SK-N-SH (cell line): ENCODE data around the gene HSPB1. TPM values are rescaled to one million over a fixed set of nuclear protein-coding genes. Genes with fewer than 3 reads are reported as not detected.
A peak's percentile ranks its signal among the peaks of the same experiment; 100 is the strongest.

ENCODE experiments used
- CTCF ChIA-PET: fragments of 300-600, 350-600 bp; formaldehyde crosslinking; extraction: SDS; loops from one replicate; lab custom pipeline; 2021; lab: Yijun Ruan, JAX
- POLR2A ChIA-PET: fragments of 350-600 bp; sonication (Branson Sonifier 250); formaldehyde crosslinking; extraction: SDS; loops from one replicate; lab custom pipeline; 2020; ENCODE audit warnings: antibody characterized with exemption, inconsistent platforms; lab: Yijun Ruan, JAX
- DNase-seq: peaks from one replicate; pipeline ENCODE4 v3.0.0; 2012
- H2AFZ ChIP-seq: fragments of 200-600 bp; sonication (generic); 2 replicates; pipeline ENCODE4 v1.8.1; 2016; ENCODE audit warnings: antibody characterized with exemption, mild to moderate bottlenecking, low read depth
- H3F3A ChIP-seq: fragments of 200-600 bp; sonication (generic); replicated peaks from 2 replicates; pipeline ENCODE3; 2016; ENCODE audit warnings: antibody characterized with exemption, mild to moderate bottlenecking; ENCODE audit not compliant: insufficient read depth
- H3K27ac ChIP-seq, 2 experiments: fragments of 200-500 bp in 1 of 2; fragments of 200-600 bp in 1 of 2; sonication (Bioruptor generic) in 1 of 2; sonication (generic), shearing (Covaris generic) in 1 of 2; 2 replicates each; pipeline versions ENCODE4 v1.5.1 to v1.6.1; 2014 to 2016; ENCODE audit warnings: low read depth in 2 of 2, inconsistent platforms in 1 of 2, low read length in 1 of 2, mild to moderate bottlenecking in 1 of 2, mixed read lengths in 1 of 2
- H3K27me3 ChIP-seq: fragments of 200-600 bp; sonication (generic), shearing (Covaris generic); 2 replicates; pipeline ENCODE4 v1.6.1; 2016; ENCODE audit warnings: mixed run types; ENCODE audit not compliant: insufficient read depth
- H3K36me3 ChIP-seq, 2 experiments: fragments of 200-500 bp in 1 of 2; fragments of 200-600 bp in 1 of 2; sonication (Bioruptor generic) in 1 of 2; sonication (generic) in 1 of 2; replicated peaks in 1 of 2; 2 replicates each; pipeline versions ENCODE3 to v1.5.1; 2014 to 2016; ENCODE audit warnings: low read length in 1 of 2, mild to moderate bottlenecking in 1 of 2; ENCODE audit not compliant: insufficient read depth in 2 of 2, control insufficient read depth in 1 of 2
- H3K4me1 ChIP-seq, 2 experiments: fragments of 200-500 bp in 1 of 2; fragments of 200-600 bp in 1 of 2; sonication (Bioruptor generic) in 1 of 2; sonication (generic), shearing (Covaris generic) in 1 of 2; 2 replicates each; pipeline versions ENCODE4 v1.5.1 to v1.6.1; 2014 to 2016; ENCODE audit warnings: low read depth in 1 of 2, low read length in 1 of 2, mixed run types in 1 of 2; ENCODE audit not compliant: insufficient read depth in 2 of 2, control insufficient read depth in 1 of 2
- H3K4me2 ChIP-seq: fragments of 200-600 bp; sonication (generic), shearing (Covaris generic); 2 replicates; pipeline ENCODE4 v1.6.1; 2017; ENCODE audit warnings: mixed run types
- H3K4me3 ChIP-seq, 2 experiments: fragments of 200-500 bp in 1 of 2; fragments of 200-600 bp in 1 of 2; sonication (Bioruptor generic) in 1 of 2; sonication (generic), shearing (Covaris generic) in 1 of 2; 2 replicates each; pipeline versions ENCODE4 v1.5.1 to v1.8.1; 2014 to 2016; ENCODE audit warnings: low read depth in 2 of 2, inconsistent platforms in 1 of 2, low read length in 1 of 2, mild to moderate bottlenecking in 1 of 2, mixed read lengths in 1 of 2, moderate library complexity in 1 of 2
- H3K79me2 ChIP-seq: fragments of 200-600 bp; sonication (generic); 2 replicates; pipeline ENCODE4 v1.8.1; 2017; ENCODE audit warnings: mild to moderate bottlenecking; ENCODE audit not compliant: insufficient read depth
- H3K9ac ChIP-seq: fragments of 200-600 bp; sonication (generic); 2 replicates; pipeline ENCODE4 v1.6.1; 2017; ENCODE audit warnings: mixed run types
- H3K9me2 ChIP-seq: fragments of 200-600 bp; sonication (generic); 2 replicates; pipeline ENCODE4 v1.6.1; 2017; ENCODE audit warnings: mixed run types
- H3K9me3 ChIP-seq: fragments of 200-600 bp; sonication (generic); 2 replicates; pipeline ENCODE4 v1.6.1; 2017; ENCODE audit warnings: mixed run types, mild to moderate bottlenecking, moderate library complexity
- H4K20me1 ChIP-seq: fragments of 200-600 bp; sonication (generic); 2 replicates; pipeline ENCODE4 v1.6.1; 2017; ENCODE audit warnings: mild to moderate bottlenecking, mixed run types; ENCODE audit not compliant: insufficient read depth
- CHD2 ChIP-seq: fragments of 150-350 bp; IDR thresholded peaks from 2 replicates; pipeline ENCODE4 v1.6.1; 2018; ENCODE audit warnings: low read length; ENCODE audit not compliant: partially characterized antibody
- EP300 ChIP-seq, 2 experiments: IDR thresholded peaks; 2 replicates each; pipeline versions ENCODE4 v1.4.0 to v1.6.1; 2012; ENCODE audit warnings: borderline replicate concordance in 1 of 2, low read depth in 1 of 2, low read length in 1 of 2
- EZH2phosphoT487 ChIP-seq: fragments of 200-600 bp; sonication (generic); IDR thresholded peaks from 2 replicates; pipeline ENCODE4 v1.6.1; 2017; ENCODE audit warnings: low read depth, mixed run types, mild to moderate bottlenecking, antibody characterized with exemption, moderate library complexity, borderline replicate concordance
- FOXJ3 ChIP-seq: sonication (generic); formaldehyde crosslinking; IDR thresholded peaks from 2 replicates; pipeline ENCODE4 v1.5.1; 2020; ENCODE audit warnings: mild to moderate bottlenecking, missing genetic modification reagents
- GABPA ChIP-seq: IDR thresholded peaks from 2 replicates; pipeline ENCODE4 v1.4.0; 2012; ENCODE audit warnings: low read depth, mild to moderate bottlenecking
- GATA2 ChIP-seq: sonication (generic); formaldehyde crosslinking; IDR thresholded peaks from 2 replicates; pipeline ENCODE4 v1.5.0; 2020; ENCODE audit warnings: mild to moderate bottlenecking, missing genetic modification reagents
- MEF2A ChIP-seq: IDR thresholded peaks from 2 replicates; pipeline ENCODE4 v1.4.0; 2012; ENCODE audit warnings: low read depth, borderline replicate concordance
- MXI1 ChIP-seq: IDR thresholded peaks from 2 replicates; pipeline ENCODE4 v1.6.1; 2012; ENCODE audit warnings: mild to moderate bottlenecking, low read depth, low read length, improper control_type of control experiment
- NFIC ChIP-seq: IDR thresholded peaks from 2 replicates; pipeline ENCODE4 v1.4.0; 2012; ENCODE audit warnings: borderline replicate concordance
- NRF1 ChIP-seq: IDR thresholded peaks from 2 replicates; pipeline ENCODE4 v1.6.1; 2012; ENCODE audit warnings: low read depth, mild to moderate bottlenecking, low read length
- POLR2AphosphoS5 ChIP-seq: IDR thresholded peaks from 2 replicates; pipeline ENCODE4 v1.6.1; 2012; ENCODE audit warnings: low read depth, low read length
- RFX5 ChIP-seq: IDR thresholded peaks from 2 replicates; pipeline ENCODE4 v1.6.1; 2012; ENCODE audit warnings: mild to moderate bottlenecking, improper control_type of control experiment, low read length
- RXRA ChIP-seq: IDR thresholded peaks from 2 replicates; pipeline ENCODE4 v1.4.0; 2012; ENCODE audit warnings: low read depth, mild to moderate bottlenecking, borderline replicate concordance
- SMC3 ChIP-seq: IDR thresholded peaks from 2 replicates; pipeline ENCODE4 v1.6.1; 2012; ENCODE audit warnings: low read depth, low read length, improper control_type of control experiment
- TAF1 ChIP-seq: IDR thresholded peaks from 2 replicates; pipeline ENCODE4 v1.6.1; 2012; ENCODE audit warnings: low read depth, mild to moderate bottlenecking, low read length, moderate library complexity, borderline replicate concordance
- TCF12 ChIP-seq: IDR thresholded peaks from 2 replicates; pipeline ENCODE4 v1.4.0; 2012
- WGBS: methylation state at CpG from one replicate; pipeline ENCODE4 v1.1.6; 2017; ENCODE audit warnings: low lambda C conversion rate; 5-methylcytosine and 5-hydroxymethylcytosine counted together
- polyA plus RNA-seq, 3 experiments: library from polyadenylated mRNA; depleted of rRNA; stranded (reverse); fragments of >200 nt; gene quantifications; 2 replicates each; pipeline ENCODE4 v1.2.3, GENCODE V29; 2012
- TF ChIP-seq, protein P1 (sequence below): IDR thresholded peaks from 2 replicates; pipeline ENCODE4; 2012
- TF ChIP-seq, protein P2 (sequence below): IDR thresholded peaks from 2 replicates; pipeline ENCODE4 v1.6.1; 2012; ENCODE audit warnings: mild to moderate bottlenecking, low read depth, low read length, moderate library complexity
- TF ChIP-seq, protein P3 (sequence below): IDR thresholded peaks from 2 replicates; pipeline ENCODE4 v1.4.0; 2012; ENCODE audit warnings: low read depth, borderline replicate concordance
- TF ChIP-seq, protein P4 (sequence below): fragments of 200-600 bp; sonication (generic); IDR thresholded peaks from 2 replicates; pipeline ENCODE4 v1.6.1; 2017; ENCODE audit warnings: antibody characterized with exemption, mild to moderate bottlenecking, moderate library complexity
- TF ChIP-seq, protein P5 (sequence below): IDR thresholded peaks from 2 replicates; pipeline ENCODE4 v1.4.0; 2012; ENCODE audit warnings: low read depth, borderline replicate concordance

HSPB1 gene
- polyA plus RNA-seq, 1 of the 3 experiments (the other 2 are of a cell fraction) = 824 TPM

DNA sequence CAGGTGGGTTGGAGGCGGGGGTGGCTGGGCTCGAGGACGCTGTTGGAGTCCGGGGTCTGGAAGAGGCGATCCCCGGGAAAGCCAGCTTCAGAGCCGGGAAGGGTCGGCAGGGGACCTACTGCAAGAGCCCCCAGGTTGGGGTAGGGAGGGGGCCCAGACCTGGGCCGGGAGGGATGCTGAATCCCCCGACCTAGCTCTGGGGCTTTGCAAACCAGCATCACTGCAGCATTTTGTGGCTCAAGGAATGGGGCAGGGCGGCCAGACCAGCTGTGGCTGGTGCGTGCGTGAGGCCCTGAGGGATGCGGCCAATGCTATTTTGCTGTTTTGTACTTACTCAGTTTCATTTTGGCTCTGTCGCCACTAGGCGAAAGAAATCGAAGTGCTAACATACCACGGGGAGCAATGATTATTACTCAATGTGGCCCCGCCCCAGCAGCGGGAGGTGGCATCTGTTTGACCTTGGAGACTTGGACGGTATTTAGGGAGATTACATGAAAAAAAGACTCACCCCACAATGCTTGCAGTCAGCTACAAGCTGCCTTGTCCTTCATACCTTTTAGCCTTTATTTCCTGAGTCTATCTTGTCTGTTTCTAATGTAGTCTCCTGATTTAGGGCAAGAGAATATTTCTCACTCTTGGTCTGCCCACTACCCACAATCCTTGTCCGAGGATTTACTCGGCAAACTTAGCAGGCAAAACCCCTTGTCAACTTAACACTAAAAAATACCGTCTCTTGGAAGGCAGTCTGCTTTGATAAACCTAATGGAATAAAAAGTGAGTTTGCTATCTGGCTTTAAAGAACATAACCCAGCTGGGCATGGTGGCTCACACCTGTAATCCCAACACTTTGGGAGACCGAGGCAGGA is 16.2 kb downstream of the HSPB1 start:
- no peaks in the 10 kb centered on the region for H3K9me2 ChIP-seq
- peaks cover 22% of the 10 kb centered on the region for H3K79me2 ChIP-seq
- WGBS = 6% methylated on average over 20 of the region's 25 CpGs
- H3K27me3 ChIP-seq = no peaks in the 10 kb centered on the region
- ChIA-PET CTCF (interaction anchor here (0.8 to 21.0 kb wide), 15 partner anchors 12 to 271 kb away, joined by 3 to 774 read pairs (median 6); partner anchors contain the start of genes HSPB1, SRRM3, STYXL1 and YWHAG), POLR2A (interaction anchor here (0.8 to 4.1 kb wide), 21 partner anchors 8 to 271 kb away, joined by 3 to 24 read pairs (median 6); partner anchors contain the start of genes HSPB1, MDH2, STYXL1 and YWHAG)
- peak overlapping the region; percentile 57 to 82 for H3K4me3 ChIP-seq
- H3K4me1 ChIP-seq = peaks cover 0 to 16% of the 10 kb centered on the region in 2 experiments; a peak in 2 of 4 replicates
- H3K36me3 ChIP-seq = peaks cover 2 to 21% of the 10 kb centered on the region in 2 experiments
- H3F3A ChIP-seq = peaks cover 42% of the 10 kb centered on the region
- no peaks in the 10 kb centered on the region for H3K9me3 ChIP-seq
- peak overlapping the region; percentile 93 for H3K4me2 ChIP-seq
- H2AFZ ChIP-seq = peak overlapping the region; percentile 43; the same call in 1 of the 2 replicates
- peak overlapping the region; percentile 71 for H3K9ac ChIP-seq
- H3K27ac ChIP-seq = peak overlapping the region; percentile 66 to 92
- peaks cover 13% of the 10 kb centered on the region for H4K20me1 ChIP-seq
- DNase-seq = peak; percentile 79
- TF ChIP-seq RFX5 = no peak
- no peak; the same call in 1 of the 2 replicates for TF ChIP-seq NRF1
- TF ChIP-seq POLR2AphosphoS5 = 0 out of 2 replicates have a peak, but pooled peaks have one; percentile 25
- no peak; a peak in 1 of 4 replicates for TF ChIP-seq EP300 (IDR thresholded peaks at IDR 0.05; ENCODE audit: borderline replicate concordance in 1 of 2, low read depth in 1 of 2, low read length in 1 of 2)
- peak; percentile 3 for TF ChIP-seq TCF12
- peak; percentile 21 for TF ChIP-seq SMC3
- TF ChIP-seq, protein P1, sequence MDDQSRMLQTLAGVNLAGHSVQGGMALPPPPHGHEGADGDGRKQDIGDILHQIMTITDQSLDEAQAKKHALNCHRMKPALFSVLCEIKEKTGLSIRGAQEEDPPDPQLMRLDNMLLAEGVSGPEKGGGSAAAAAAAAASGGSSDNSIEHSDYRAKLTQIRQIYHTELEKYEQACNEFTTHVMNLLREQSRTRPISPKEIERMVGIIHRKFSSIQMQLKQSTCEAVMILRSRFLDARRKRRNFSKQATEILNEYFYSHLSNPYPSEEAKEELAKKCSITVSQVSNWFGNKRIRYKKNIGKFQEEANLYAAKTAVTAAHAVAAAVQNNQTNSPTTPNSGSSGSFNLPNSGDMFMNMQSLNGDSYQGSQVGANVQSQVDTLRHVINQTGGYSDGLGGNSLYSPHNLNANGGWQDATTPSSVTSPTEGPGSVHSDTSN = no peak
- no peak; the same call in 1 of the 2 replicates for TF ChIP-seq NFIC
- no peak for TF ChIP-seq EZH2phosphoT487
- TF ChIP-seq MEF2A = no peak
- TF ChIP-seq, protein P2, sequence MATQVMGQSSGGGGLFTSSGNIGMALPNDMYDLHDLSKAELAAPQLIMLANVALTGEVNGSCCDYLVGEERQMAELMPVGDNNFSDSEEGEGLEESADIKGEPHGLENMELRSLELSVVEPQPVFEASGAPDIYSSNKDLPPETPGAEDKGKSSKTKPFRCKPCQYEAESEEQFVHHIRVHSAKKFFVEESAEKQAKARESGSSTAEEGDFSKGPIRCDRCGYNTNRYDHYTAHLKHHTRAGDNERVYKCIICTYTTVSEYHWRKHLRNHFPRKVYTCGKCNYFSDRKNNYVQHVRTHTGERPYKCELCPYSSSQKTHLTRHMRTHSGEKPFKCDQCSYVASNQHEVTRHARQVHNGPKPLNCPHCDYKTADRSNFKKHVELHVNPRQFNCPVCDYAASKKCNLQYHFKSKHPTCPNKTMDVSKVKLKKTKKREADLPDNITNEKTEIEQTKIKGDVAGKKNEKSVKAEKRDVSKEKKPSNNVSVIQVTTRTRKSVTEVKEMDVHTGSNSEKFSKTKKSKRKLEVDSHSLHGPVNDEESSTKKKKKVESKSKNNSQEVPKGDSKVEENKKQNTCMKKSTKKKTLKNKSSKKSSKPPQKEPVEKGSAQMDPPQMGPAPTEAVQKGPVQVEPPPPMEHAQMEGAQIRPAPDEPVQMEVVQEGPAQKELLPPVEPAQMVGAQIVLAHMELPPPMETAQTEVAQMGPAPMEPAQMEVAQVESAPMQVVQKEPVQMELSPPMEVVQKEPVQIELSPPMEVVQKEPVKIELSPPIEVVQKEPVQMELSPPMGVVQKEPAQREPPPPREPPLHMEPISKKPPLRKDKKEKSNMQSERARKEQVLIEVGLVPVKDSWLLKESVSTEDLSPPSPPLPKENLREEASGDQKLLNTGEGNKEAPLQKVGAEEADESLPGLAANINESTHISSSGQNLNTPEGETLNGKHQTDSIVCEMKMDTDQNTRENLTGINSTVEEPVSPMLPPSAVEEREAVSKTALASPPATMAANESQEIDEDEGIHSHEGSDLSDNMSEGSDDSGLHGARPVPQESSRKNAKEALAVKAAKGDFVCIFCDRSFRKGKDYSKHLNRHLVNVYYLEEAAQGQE = no peak
- peak; percentile 60; the same call in 1 of the 2 replicates for TF ChIP-seq MXI1
- no peak for TF ChIP-seq GATA2 (CRISPR knock-in tag)
- TF ChIP-seq, protein P3, sequence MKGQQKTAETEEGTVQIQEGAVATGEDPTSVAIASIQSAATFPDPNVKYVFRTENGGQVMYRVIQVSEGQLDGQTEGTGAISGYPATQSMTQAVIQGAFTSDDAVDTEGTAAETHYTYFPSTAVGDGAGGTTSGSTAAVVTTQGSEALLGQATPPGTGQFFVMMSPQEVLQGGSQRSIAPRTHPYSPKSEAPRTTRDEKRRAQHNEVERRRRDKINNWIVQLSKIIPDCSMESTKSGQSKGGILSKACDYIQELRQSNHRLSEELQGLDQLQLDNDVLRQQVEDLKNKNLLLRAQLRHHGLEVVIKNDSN = no peak
- TF ChIP-seq, protein P4, sequence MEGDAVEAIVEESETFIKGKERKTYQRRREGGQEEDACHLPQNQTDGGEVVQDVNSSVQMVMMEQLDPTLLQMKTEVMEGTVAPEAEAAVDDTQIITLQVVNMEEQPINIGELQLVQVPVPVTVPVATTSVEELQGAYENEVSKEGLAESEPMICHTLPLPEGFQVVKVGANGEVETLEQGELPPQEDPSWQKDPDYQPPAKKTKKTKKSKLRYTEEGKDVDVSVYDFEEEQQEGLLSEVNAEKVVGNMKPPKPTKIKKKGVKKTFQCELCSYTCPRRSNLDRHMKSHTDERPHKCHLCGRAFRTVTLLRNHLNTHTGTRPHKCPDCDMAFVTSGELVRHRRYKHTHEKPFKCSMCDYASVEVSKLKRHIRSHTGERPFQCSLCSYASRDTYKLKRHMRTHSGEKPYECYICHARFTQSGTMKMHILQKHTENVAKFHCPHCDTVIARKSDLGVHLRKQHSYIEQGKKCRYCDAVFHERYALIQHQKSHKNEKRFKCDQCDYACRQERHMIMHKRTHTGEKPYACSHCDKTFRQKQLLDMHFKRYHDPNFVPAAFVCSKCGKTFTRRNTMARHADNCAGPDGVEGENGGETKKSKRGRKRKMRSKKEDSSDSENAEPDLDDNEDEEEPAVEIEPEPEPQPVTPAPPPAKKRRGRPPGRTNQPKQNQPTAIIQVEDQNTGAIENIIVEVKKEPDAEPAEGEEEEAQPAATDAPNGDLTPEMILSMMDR = peak; percentile 52
- no peak for TF ChIP-seq GABPA
- TF ChIP-seq RXRA = 0 out of 2 replicates have a peak, but pooled peaks have one; percentile 21
- peak; percentile 7 for TF ChIP-seq CHD2
- TF ChIP-seq TAF1 = peak; percentile 39; the same call in 1 of the 2 replicates
- 0 out of 2 replicates have a peak, but pooled peaks have one; percentile 46 for TF ChIP-seq FOXJ3 (CRISPR knock-in tag)
- TF ChIP-seq, protein P5, sequence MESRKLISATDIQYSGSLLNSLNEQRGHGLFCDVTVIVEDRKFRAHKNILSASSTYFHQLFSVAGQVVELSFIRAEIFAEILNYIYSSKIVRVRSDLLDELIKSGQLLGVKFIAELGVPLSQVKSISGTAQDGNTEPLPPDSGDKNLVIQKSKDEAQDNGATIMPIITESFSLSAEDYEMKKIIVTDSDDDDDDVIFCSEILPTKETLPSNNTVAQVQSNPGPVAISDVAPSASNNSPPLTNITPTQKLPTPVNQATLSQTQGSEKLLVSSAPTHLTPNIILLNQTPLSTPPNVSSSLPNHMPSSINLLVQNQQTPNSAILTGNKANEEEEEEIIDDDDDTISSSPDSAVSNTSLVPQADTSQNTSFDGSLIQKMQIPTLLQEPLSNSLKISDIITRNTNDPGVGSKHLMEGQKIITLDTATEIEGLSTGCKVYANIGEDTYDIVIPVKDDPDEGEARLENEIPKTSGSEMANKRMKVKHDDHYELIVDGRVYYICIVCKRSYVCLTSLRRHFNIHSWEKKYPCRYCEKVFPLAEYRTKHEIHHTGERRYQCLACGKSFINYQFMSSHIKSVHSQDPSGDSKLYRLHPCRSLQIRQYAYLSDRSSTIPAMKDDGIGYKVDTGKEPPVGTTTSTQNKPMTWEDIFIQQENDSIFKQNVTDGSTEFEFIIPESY = no peak
